Osteocyte (in vitro differentiated cells): ENCODE results near the gene OPRL1. TPM values are rescaled to one million over a fixed set of nuclear protein-coding genes. Genes with fewer than 3 reads are reported as not detected.

ENCODE experiments used
- DNase-seq: peaks from one replicate; pipeline ENCODE4 v3.0.0; 2021; ENCODE audit warnings: mixed read lengths; ENCODE audit not compliant: unreplicated experiment; ENCODE audit errors: extremely low spot score
- H3K27ac Mint-ChIP-seq: one replicate; pipeline ENCODE4 v1.8.0; 2021; ENCODE audit warnings: mild to moderate bottlenecking, mixed read lengths; ENCODE audit not compliant: unreplicated experiment
- H3K27me3 Mint-ChIP-seq: one replicate; pipeline ENCODE4 v1.8.0; 2021; ENCODE audit warnings: mixed read lengths; ENCODE audit not compliant: unreplicated experiment
- H3K36me3 Mint-ChIP-seq: one replicate; pipeline ENCODE4 v1.8.0; 2021; ENCODE audit warnings: mixed read lengths; ENCODE audit not compliant: unreplicated experiment
- H3K4me1 Mint-ChIP-seq: one replicate; pipeline ENCODE4 v1.8.0; 2021; ENCODE audit warnings: mixed read lengths; ENCODE audit not compliant: unreplicated experiment
- H3K4me3 Mint-ChIP-seq: one replicate; pipeline ENCODE4 v1.8.0; 2021; ENCODE audit warnings: mild to moderate bottlenecking, moderate library complexity, mixed read lengths; ENCODE audit not compliant: unreplicated experiment
- H3K9me3 Mint-ChIP-seq: one replicate; pipeline ENCODE4 v1.8.0; 2021; ENCODE audit warnings: mixed read lengths; ENCODE audit not compliant: unreplicated experiment
- total RNA-seq: library from RNA; stranded (reverse); gene quantifications from 2 replicates; pipeline ENCODE4 v1.2.1, GENCODE V29; 2021
- TF ChIP-seq, protein P1 (sequence below): fragments of 200-600 bp; sonication (generic); IDR thresholded peaks from 2 replicates; pipeline ENCODE4 v1.5.0; 2021; ENCODE audit warnings: antibody characterized with exemption, mild to moderate bottlenecking, moderate library complexity

The OPRL1 gene
- total RNA-seq, 1 donor from 2014 or later: 2.1 TPM

DNA sequence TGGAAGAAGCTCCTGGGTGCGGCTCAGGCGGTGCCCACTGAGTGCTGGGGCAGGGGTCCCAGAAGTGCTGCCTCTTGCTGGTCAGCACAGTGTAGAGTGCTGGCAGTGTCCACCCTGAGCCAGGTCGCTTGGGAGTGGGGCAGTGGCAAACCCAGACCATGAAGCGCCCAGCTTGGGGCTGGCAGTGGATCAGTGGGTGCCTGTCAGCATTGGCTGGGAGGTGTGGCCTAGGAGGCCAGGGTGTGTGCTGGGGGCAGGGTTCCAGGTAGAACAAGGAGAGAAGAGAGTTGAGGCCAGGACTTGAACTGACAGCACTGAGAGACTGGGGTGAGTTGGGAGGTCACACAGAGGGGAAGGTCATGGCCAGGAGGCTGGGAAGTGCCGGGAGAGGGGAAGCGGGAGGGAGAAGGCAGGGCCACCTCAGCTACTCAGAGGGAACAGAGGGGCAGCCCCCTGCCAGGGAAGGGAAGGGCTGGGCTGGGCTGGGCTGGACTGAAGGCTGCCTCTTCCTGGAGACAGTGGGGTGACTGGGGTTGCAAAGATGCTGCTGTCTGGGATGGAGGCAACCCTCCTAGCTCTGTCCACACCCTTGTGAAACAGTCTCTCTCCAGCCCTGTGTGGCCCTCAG, 12.8 kb upstream of the OPRL1 start:
- Mint-ChIP-seq H3K36me3 (no peaks in the 10 kb centered on the region), H3K9me3 (no peaks in the 10 kb centered on the region)

DNA sequence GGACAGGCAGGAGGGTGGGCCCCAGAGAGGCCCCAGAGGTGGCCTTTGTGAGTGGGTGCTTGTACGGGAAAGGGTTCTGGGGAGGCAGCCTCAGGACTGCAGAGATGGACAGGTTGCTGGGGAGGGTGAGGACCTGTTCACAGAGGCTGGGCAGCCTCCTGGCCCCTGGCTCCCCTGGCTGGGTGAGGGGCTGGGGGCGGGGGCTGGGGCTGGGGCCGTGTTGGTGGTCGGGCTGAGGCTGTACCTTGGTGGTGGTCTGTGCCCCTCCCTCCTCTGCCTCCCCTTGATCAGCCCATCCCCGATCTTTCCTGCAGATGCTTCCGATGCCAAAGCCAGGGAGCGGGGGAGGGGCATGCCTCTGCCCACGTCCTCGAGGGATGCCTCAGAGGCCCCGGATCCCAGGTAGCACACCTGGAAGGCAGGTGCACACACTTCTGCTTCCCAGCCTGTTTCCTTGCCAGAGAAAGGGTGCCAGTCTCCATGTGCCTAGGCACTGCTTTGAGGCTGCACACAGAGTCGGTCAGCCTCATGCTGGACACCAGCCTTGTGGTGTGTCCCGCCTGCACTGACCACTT, 12.1 kb upstream of the OPRL1 start:
- TF ChIP-seq, protein P1, sequence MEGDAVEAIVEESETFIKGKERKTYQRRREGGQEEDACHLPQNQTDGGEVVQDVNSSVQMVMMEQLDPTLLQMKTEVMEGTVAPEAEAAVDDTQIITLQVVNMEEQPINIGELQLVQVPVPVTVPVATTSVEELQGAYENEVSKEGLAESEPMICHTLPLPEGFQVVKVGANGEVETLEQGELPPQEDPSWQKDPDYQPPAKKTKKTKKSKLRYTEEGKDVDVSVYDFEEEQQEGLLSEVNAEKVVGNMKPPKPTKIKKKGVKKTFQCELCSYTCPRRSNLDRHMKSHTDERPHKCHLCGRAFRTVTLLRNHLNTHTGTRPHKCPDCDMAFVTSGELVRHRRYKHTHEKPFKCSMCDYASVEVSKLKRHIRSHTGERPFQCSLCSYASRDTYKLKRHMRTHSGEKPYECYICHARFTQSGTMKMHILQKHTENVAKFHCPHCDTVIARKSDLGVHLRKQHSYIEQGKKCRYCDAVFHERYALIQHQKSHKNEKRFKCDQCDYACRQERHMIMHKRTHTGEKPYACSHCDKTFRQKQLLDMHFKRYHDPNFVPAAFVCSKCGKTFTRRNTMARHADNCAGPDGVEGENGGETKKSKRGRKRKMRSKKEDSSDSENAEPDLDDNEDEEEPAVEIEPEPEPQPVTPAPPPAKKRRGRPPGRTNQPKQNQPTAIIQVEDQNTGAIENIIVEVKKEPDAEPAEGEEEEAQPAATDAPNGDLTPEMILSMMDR: no peak
- Mint-ChIP-seq H3K4me3 (no peak overlapping the region), H3K27me3 (no peaks in the 10 kb centered on the region), H3K36me3 (peaks cover 5% of the 10 kb centered on the region), H3K4me1 (peaks cover 20% of the 10 kb centered on the region), H3K27ac (no peak overlapping the region), H3K9me3 (no peaks in the 10 kb centered on the region)
- no peak for DNase-seq

More for the DNA sequence above, 12.8 kb upstream of the OPRL1 start:
- no peak for DNase-seq
- Mint-ChIP-seq H3K4me1 (peaks cover 20% of the 10 kb centered on the region), H3K27me3 (no peaks in the 10 kb centered on the region), H3K4me3 (no peak overlapping the region), H3K27ac (no peak overlapping the region)
- TF ChIP-seq, protein P1: no peak

DNA sequence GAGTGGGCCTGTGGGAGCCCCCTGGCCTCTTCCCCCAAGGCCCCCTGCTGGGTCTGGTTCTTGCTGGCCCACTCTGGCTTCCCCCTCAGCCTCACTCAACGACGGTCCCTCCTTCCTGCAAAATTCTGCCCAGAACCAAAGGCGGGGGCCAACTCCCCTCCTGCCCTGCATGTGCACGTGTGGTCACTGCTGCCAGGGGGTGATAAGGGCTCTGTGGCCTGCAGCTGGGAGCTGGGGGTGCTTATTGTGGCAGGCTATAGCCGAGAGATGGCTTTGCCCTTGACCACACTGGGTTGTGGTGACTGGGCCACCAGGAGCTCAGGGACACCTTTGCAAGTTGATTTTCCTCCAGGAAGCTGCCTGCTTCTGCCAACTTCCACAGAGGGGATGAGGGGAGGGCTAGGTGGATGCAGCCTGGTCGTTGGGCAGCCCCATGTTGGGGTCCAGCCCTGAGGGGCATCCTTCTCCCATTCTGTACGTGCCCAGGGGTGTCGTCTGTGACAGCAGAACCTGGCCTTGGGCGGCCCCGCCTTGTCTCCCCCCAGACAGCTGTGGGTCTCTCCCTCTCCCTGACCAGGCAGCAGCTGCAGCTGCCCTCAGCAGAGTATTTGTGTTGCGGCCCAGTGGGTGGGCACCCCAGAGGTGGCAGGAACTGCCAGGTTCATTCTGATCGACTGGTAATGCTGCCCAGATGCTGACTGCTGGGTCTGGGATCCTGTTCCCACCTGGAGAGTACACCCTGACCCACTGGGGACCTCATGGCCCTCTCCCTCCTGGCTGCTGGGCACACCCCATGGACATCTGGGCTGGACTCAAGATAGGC, 11.3 kb upstream of the OPRL1 start:
- peaks cover 5% of the 10 kb centered on the region for H3K36me3 Mint-ChIP-seq

DNA sequence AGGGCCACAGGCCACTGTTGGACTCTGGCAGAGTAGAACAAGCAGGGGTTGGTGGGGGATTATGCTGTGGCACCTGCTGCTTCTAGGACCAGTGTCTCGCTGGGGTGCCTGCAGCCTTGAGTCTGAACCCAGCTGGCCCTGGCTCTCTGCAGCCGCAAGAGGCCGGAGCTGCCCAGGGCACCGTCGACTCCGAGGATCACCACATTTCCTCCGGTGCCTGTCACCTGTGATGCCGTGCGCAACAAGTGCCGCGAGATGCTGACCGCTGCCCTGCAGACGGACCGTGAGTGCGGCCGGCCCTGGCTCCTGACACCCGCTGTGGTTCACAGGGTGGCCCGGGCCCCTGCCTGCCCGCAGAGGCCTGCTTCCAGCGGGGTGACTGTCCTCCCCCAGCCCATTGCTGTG, 10.7 kb upstream of the OPRL1 start:
- Mint-ChIP-seq H3K27me3 (no peaks in the 10 kb centered on the region), H3K36me3 (peaks cover 5% of the 10 kb centered on the region), H3K27ac (no peak overlapping the region), H3K4me1 (peaks cover 13% of the 10 kb centered on the region), H3K9me3 (no peaks in the 10 kb centered on the region), H3K4me3 (no peak overlapping the region)
- DNase-seq: no peak
- TF ChIP-seq, protein P1: no peak

More for the DNA sequence above, 11.3 kb upstream of the OPRL1 start:
- TF ChIP-seq, protein P1: no peak
- H3K4me3 Mint-ChIP-seq: no peak overlapping the region
- H3K9me3 Mint-ChIP-seq: no peaks in the 10 kb centered on the region
- no peak for DNase-seq
- H3K4me1 Mint-ChIP-seq: peaks cover 19% of the 10 kb centered on the region
- H3K27ac Mint-ChIP-seq: no peak overlapping the region
- no peaks in the 10 kb centered on the region for H3K27me3 Mint-ChIP-seq

DNA sequence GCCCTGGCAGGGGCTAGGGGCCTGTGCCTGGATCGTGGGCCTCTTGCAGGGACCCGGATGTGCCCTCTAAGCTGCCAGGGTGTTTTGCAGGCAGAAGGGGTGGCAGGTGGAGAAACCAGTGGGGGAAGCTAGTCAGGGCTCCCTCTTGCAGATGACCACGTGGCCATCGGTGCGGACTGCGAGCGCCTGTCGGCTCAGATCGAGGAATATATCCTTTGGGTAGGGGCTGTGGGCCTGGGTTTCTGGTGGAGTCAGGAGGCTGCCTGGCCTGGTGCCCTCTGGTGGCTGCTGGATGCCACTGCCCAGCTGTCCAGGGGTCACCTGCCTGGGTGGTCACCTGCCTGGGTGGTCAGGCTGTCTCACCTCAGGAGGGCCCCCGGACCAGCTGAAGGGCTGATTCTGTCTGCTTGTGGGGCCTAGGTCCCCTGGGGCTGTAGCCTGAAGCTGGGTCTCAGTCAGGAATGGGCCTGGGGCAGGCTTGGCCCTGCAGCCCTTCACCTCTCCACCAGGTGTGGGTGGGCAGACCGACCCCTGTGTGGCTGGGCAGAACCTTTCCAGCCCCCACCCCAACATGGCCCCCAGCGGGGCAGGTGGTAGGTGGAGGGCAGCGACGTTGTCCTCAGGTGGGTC, 10.2 kb upstream of the OPRL1 start:
- no peak for DNase-seq
- Mint-ChIP-seq H3K27ac (no peak overlapping the region), H3K9me3 (no peaks in the 10 kb centered on the region), H3K27me3 (no peaks in the 10 kb centered on the region), H3K4me3 (no peak overlapping the region), H3K36me3 (peaks cover 5% of the 10 kb centered on the region), H3K4me1 (peaks cover 8% of the 10 kb centered on the region)
- TF ChIP-seq, protein P1: peak; percentile 81
